HG02642 (cell line): ENCODE data around the gene CSTPP1.
"Not testable (repeated sequence)": the region's sequence is repeated elsewhere in the genome, so short reads cannot be mapped to it uniquely, and the experiment has no call there.

Experiments
- ATAC-seq: cut with Tn5 transposase; IDR thresholded peaks from one replicate; pipeline ENCODE4 v1.9.1; 2021; ENCODE audit warnings: mild to moderate bottlenecking; ENCODE audit not compliant: unreplicated experiment, poor library complexity

The CSTPP1 gene

DNA sequence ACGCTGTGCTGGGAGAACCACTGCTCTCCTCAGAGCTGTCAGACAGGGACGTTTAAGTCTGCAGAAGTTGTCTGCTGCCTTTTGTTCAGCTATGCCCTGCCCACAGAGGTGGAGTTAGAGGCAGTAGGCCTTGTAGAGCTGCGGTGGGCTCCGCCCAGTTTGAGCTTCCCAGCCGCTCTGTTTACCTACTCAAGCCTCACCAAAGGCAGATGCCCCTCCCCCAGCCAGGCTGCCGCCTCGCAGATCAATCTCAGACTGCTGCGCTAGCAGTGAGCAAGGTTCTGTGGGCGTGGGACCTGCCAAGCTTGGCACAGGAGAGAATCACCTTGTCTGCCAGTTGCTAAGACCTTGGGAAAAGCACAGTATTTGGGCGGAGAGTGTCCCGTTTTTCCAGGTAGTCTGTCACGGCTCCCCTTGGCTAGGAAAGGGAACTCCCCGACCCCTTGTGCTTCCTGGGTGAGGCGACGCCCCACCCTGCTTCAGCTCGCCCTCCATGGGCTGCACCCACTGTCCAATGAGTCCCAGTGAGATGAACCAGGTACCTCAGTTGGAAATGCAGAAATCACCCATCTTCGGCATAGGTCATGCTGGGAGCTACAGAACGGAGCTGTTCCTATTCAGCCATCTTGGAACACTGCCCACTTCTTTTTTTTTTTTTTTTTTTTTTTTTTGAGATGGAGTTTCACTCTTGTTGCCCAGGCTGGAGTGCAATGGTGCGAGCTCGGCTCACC lies 182.6 kb downstream of the CSTPP1 start:
- not testable (repeated sequence) for ATAC-seq

- ATAC-seq: no peak
Measured at GRCh38 chr11:47121056-47121455, 184.5 kb downstream of the CSTPP1 start.

DNA sequence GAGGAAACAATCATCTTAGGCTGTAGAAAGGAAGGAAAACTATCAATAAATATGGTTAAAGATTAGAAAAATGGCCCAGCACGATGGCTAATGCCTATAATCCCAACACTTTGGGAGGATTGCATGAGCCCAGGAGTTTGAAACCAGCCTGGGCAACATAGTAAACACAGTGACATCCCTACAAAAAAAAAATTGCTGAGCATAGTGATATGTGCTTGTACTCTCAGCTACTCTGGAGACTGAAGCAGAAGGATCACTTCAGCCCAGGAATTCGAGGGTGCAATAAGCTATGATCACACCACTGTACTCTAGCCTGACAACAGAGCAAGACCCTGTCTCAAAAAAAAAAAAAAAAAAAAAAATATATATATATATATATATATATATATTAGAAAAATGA lies 185.2 kb downstream of the CSTPP1 start:
- ATAC-seq: no peak

GRCh38 chr11:47123094-47123493 lies 186.5 kb downstream of the CSTPP1 start:
- ATAC-seq: no peak

DNA sequence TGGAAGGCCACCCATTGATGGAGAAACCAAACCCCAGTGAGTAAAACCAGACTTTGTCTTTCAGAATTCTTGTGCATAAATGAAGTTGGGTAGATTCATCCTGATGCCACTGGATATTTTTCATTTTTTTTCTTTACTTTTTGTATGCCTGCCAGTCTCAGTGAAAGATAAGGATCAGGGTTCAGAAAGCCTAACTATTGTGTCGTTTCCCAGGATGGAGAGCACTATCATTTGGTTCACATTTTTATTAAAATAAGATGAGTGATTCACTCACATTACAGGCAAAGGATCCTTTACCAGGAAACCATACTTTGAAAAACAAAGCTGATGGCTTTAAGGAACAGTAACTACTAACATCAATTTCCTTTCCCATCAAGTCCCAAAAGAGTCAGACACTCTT lies 188.1 kb downstream of the CSTPP1 start:
- no peak for ATAC-seq

GRCh38 chr11:47125083-47125482 lies 188.5 kb downstream of the CSTPP1 start:
- no peak for ATAC-seq

GRCh38 chr11:47127213-47127612 lies 190.7 kb downstream of the CSTPP1 start:
- ATAC-seq: no peak

- no peak for ATAC-seq
Measured at GRCh38 chr11:47130543-47130942, 194.0 kb downstream of the CSTPP1 start.

DNA sequence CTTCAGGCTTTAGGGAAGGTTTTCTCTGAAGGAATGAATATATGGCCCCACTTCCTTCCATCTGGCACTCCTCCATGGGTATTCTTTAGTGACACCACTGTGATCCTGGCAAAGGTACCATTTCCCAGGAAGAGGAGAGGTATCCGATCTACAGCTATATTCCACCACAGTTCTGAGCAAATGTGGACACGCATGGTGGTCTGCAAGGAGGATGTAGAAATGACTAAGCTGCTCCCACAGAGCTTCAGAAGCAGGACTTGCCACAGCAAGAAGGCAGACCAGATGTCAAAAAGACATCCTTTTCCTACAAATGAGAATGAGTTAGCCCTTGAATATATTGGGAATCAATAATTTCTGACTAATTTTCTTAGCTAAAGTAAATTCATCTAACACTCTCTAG lies 194.6 kb downstream of the CSTPP1 start:
- ATAC-seq: no peak

- ATAC-seq: no peak
Measured at GRCh38 chr11:47132490-47132889, 195.9 kb downstream of the CSTPP1 start.

DNA sequence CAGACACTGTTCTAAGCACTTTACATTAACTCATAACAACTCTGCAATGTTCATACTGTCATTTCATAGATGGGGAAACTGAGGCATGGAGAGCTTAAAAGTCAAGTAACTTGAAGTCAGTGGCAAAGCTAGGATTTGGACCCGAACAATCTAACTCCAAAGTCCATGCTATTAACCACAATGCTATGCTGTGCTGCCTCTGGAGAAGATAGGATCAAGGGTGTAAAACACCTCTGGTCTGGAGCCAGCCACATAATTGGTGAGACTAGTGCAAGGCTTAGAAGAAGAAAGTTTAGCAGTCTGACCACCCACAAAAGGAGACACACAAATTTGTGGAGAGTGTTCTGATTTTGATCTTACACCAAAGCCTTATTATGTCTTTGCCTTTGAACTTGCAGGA lies 196.4 kb downstream of the CSTPP1 start:
- ATAC-seq: no peak

GRCh38 chr11:47136327-47136726 lies 199.8 kb downstream of the CSTPP1 start:
- ATAC-seq: no peak

GRCh38 chr11:47136921-47137320 lies 200.4 kb downstream of the CSTPP1 start:
- ATAC-seq: no peak

DNA sequence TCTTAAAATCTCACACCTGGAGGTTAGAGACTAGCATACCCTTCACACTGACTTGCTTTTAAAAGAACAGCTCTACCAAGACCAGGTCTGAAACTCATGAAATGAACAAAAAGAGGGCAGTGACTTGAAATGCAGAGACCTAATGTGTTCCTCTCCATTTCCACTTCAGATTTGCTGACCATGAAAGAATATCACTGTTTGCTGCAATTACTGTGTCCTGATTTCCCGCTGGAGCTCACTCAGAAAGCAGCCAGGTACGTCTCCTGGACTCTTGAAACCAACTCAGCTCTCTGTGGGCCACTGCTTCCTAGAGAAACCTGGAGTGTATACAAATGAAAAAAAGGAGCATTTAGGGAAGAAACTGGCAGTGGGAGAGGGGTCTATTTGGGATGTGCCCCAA lies 200.9 kb downstream of the CSTPP1 start:
- ATAC-seq: no peak

GRCh38 chr11:47139878-47140277 lies 203.3 kb downstream of the CSTPP1 start:
- ATAC-seq: no peak

- no peak for ATAC-seq
Measured at GRCh38 chr11:47143322-47143721, 206.8 kb downstream of the CSTPP1 start.

DNA sequence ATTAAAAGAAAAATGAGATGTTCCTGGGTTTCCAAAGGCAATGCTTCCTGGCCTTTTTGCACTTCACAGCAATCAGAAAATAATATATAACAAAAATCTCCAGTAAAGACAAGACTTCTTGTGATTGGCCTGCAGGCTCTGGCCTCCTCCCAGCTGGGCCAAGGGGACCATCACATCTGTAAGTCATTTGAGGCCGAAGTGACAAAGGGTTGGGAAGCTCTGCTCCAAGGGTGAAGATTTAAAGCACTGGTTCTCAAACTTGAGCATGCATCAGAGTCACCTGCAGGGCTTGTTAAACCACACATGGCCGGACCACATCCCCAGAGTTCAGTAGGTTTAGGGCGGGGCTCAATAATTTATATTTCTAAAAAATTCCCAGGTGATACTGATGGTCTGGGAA lies 208.0 kb downstream of the CSTPP1 start:
- no peak for ATAC-seq

DNA sequence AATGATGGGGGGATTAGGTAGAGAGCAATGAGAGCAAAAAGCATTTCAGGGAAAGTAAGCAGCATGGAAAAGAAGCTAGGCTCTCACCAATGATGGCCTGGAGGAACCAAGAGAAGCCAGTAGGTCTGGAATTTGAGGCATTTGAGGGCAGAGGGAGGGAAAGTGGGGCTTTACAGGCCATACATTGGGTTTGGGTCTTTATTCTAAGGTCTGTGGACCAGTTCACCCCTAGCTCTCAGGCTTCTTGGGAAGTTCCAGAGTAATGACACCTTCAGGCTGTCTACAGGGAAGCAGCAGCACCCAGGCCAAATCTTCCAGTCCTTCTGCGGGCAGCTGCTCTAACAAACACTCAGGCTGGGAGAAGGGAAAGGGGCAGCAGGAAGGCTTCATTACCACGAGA lies 210.7 kb downstream of the CSTPP1 start:
- ATAC-seq: no peak

DNA sequence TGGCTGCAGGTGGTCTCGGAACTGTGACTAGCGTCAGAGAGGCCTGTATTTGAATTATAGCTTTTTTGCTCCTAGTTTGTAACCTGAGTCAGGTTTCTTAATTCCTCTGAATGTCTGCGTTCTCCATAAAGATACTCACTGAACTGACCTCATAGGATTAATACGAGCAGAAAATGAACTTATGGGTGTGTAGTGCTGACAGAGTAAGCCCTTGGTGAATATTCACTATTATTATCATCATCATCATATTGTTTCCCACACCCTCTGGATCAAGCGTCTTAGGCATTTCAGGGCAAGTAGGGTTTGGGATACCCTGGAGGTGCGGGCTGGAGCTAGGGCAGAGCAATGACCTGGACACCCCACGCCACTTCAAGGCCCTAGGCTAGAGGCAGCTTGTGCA lies 211.1 kb downstream of the CSTPP1 start:
- no peak for ATAC-seq

DNA sequence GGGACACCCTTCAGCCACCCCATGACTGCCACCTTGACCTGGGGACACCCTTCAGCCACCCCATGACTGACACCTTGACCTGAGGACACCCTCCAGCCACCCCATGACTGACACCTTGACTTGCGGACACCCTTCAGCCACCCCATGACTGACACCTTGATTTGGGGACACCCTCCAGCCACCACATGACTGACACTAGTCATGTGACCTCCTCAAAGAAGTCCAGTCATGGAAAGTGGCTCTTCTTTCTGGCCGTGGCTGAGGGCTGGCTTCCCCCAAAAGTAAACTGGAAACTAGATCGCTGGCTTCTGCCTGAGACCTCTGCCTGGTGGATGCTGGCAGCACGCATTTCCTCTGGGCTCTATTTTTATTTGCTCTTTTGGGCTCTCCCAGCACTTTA lies 211.7 kb downstream of the CSTPP1 start:
- ATAC-seq: no peak

- ATAC-seq: no peak
Measured at GRCh38 chr11:47148903-47149531, 212.5 kb downstream of the CSTPP1 start.

DNA sequence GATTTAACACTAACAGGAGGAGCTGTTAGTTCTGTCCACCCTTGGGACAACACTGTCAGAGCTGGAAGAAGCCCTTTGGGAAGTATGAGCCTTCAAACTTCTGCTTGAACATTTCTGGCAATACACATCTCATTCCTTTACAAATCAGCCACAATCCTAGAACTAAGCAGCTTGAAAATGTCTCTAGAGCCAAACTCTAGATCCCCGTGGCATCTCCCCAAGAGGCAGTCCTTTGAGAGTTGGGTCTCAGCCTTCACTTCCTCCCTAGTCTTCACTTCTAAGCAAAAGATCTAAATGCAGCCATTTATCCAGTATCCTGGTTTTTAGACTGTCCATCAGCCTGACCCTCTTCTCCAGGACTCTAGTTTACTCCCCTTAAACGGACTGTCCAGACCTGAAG lies 213.2 kb downstream of the CSTPP1 start:
- no peak for ATAC-seq
